Endothelial cell (in vitro differentiated cells): ENCODE results near the gene SEMA6A. TPM values are rescaled to one million over a fixed set of nuclear protein-coding genes. Genes with fewer than 3 reads are reported as not detected.
A peak's percentile ranks its signal among the peaks of the same experiment; 100 is the strongest.

Experiments
- DNase-seq: peaks from one replicate; pipeline ENCODE4 v3.0.0; 2021; ENCODE audit warnings: low spot score
- H3K27ac Mint-ChIP-seq: one replicate; pipeline ENCODE4 v1.8.0; 2021; ENCODE audit warnings: mixed read lengths, inconsistent platforms; ENCODE audit not compliant: unreplicated experiment
- H3K27me3 Mint-ChIP-seq: one replicate; pipeline ENCODE4 v1.8.0; 2021; ENCODE audit warnings: mild to moderate bottlenecking, moderate library complexity, mixed read lengths, inconsistent platforms; ENCODE audit not compliant: unreplicated experiment
- H3K36me3 Mint-ChIP-seq: one replicate; pipeline ENCODE4 v1.8.0; 2021; ENCODE audit warnings: mild to moderate bottlenecking, low read depth, mixed read lengths, inconsistent platforms; ENCODE audit not compliant: unreplicated experiment
- H3K4me1 Mint-ChIP-seq: one replicate; pipeline ENCODE4 v1.8.0; 2021; ENCODE audit warnings: mild to moderate bottlenecking, mixed read lengths, inconsistent platforms; ENCODE audit not compliant: unreplicated experiment
- H3K4me3 Mint-ChIP-seq: one replicate; pipeline ENCODE4 v1.8.0; 2021; ENCODE audit warnings: mild to moderate bottlenecking, mixed read lengths, inconsistent platforms; ENCODE audit not compliant: unreplicated experiment
- H3K9me3 Mint-ChIP-seq: one replicate; pipeline ENCODE4 v1.8.0; 2021; ENCODE audit warnings: mixed read lengths, inconsistent platforms; ENCODE audit not compliant: unreplicated experiment
- CTCF ChIP-seq: fragments of 200-600 bp; sonication (generic); IDR thresholded peaks from one replicate; pipeline ENCODE4 v1.5.0; 2021; ENCODE audit warnings: antibody characterized with exemption; ENCODE audit not compliant: unreplicated experiment
- total RNA-seq: library from RNA; stranded (reverse); fragmentation: NEBNext Ultra II Directional; extraction: Animal tissue kit (Norgen Biotek cat#: 25700); gene quantifications from one replicate; pipeline ENCODE4 v1.2.1, GENCODE V29; 2021; ENCODE audit not compliant: unreplicated experiment

Gene SEMA6A
- total RNA-seq, 1 donor from 2014 or later, result 180 TPM

DNA sequence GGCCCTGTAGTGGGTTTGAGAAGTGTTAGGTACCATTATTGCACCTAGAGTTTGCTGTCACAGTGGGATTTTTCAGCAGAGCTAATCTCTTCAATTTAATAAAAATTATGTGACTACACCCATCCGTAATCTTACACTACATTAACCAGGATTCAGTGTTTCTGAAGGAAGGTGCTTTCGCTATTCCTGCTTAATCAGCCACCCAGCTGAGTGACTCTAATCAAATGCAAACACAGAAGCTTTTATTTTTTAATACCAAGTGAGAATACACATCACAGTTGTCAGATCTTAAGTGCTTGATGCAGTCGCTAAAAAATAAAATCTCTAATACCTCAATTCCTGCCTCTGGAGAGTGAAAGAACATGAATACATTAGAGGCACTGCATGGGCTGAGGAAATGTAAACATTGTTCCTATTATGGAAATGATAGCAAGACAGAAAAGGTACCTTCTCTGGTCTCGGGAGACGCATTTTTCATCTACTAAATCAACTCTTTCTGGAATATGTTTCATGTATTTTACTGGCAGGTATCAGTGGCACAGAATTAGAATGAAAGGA is 125.7 kb downstream of the SEMA6A start:
- peaks cover 6% of the 10 kb centered on the region for H3K27me3 Mint-ChIP-seq
- no peaks in the 10 kb centered on the region for H3K9me3 Mint-ChIP-seq
- no peak for TF ChIP-seq CTCF
- H3K36me3 Mint-ChIP-seq, result peaks cover 47% of the 10 kb centered on the region
- peak overlapping the region; percentile 93 for H3K27ac Mint-ChIP-seq
- peaks cover 48% of the 10 kb centered on the region for H3K4me1 Mint-ChIP-seq
- H3K4me3 Mint-ChIP-seq, result no peak overlapping the region
- DNase-seq, result no peak

DNA sequence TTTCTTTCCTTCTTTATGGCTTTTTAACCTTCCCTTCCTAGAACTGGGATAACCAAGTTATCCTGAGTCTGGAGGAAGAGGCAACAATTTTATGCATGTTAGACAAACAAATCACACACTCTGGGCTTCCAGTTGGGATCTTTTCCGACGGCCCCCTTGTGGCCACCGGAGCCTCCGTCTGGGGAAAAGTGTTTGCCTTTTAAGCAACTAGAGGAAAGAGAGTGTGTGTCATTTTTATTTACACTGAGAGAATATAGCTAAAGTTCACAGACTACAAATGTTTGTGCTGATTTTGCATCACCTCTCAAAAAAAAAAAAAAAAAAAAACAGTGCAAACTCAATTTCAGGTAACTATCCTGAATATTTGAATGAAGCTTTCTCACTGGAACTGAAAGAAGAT is 126.2 kb downstream of the SEMA6A start:
- Mint-ChIP-seq H3K4me1 (peaks cover 50% of the 10 kb centered on the region), H3K9me3 (no peaks in the 10 kb centered on the region), H3K4me3 (no peak overlapping the region), H3K27ac (peak overlapping the region; percentile 75), H3K27me3 (peaks cover 6% of the 10 kb centered on the region), H3K36me3 (peaks cover 42% of the 10 kb centered on the region)
- DNase-seq, result no peak
- no peak for TF ChIP-seq CTCF

DNA sequence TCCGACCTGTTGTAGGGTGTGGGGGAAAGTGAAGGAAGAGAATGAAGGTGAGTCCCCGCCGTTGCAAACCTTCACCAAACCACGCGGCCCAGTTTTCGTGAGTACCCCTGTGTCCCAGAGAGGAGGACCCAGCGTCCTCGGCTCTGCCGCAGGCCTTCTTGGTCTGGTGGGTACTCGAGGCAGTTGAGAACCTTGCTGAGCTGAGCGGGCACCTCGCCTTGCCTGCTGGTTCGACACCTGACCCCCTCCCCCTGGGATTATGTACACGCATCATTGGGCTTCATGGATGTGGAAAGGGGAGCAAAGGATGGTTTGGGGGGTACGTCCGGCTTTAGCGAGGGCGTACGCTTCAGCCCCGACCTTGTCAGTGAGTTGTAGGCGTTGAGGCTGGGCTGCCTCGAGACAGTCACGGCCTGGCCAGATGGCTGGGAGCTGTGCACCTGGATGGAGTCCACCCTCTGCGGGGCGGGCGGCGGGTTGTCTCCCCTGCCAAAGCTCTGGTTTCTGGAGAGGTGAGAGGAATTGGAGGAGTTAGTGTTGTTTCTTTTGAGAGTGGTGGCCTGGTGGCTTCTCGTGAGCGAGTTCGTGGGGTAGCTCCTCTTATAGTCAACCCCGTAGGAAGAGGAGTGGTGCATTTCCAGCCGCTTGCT is 128.1 kb downstream of the SEMA6A start:
- H3K36me3 Mint-ChIP-seq, result peaks cover 41% of the 10 kb centered on the region
- H3K4me3 Mint-ChIP-seq, result peak overlapping the region; percentile 72
- H3K9me3 Mint-ChIP-seq, result no peaks in the 10 kb centered on the region
- TF ChIP-seq CTCF, result no peak
- peaks cover 6% of the 10 kb centered on the region for H3K27me3 Mint-ChIP-seq
- H3K4me1 Mint-ChIP-seq, result peaks cover 52% of the 10 kb centered on the region
- no peak for DNase-seq
- H3K27ac Mint-ChIP-seq, result no peak overlapping the region

DNA sequence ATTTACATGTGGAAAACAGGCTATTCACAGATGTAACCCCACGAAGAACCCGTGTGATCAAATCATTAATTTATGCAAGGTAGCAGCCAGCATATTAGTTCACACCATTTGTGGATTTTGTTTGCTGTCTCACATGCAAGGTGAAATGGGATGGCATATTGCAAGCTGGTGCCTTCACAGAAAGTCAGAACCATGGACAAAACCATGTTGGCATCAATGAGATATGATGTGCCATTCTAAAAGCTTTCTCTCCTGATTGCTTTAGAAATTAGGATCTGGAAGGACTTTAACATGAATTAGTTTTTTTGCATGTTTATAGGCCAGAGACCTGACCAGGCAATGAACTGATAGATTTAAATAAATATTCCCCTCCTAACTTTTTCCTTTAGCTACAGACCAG is 129.3 kb downstream of the SEMA6A start:
- Mint-ChIP-seq H3K27ac (peak overlapping the region; percentile 45), H3K4me3 (peak overlapping the region; percentile 47), H3K4me1 (peaks cover 57% of the 10 kb centered on the region), H3K36me3 (peaks cover 37% of the 10 kb centered on the region), H3K9me3 (no peaks in the 10 kb centered on the region), H3K27me3 (peaks cover 6% of the 10 kb centered on the region)
- DNase-seq, result no peak
- TF ChIP-seq CTCF, result no peak

GRCh38 chr5:116444373-116445295 is 130.0 kb downstream of the SEMA6A start:
- H3K9me3 Mint-ChIP-seq, result no peaks in the 10 kb centered on the region
- no peak for TF ChIP-seq CTCF
- H3K27me3 Mint-ChIP-seq, result peaks cover 6% of the 10 kb centered on the region
- DNase-seq, result no peak
- H3K27ac Mint-ChIP-seq, result peak overlapping the region; percentile 48
- peaks cover 54% of the 10 kb centered on the region for H3K4me1 Mint-ChIP-seq
- H3K36me3 Mint-ChIP-seq, result peaks cover 37% of the 10 kb centered on the region
- H3K4me3 Mint-ChIP-seq, result peak overlapping the region; percentile 47
